Measurements from ENCODE around the gene PCDH15. TPM values are rescaled to one million over a fixed set of nuclear protein-coding genes. Genes with fewer than 3 reads are reported as not detected.

PCDH15 gene
- total and polyA plus RNA-seq, 2 of the 8 experiments (the other 6 are each of a cell fraction or from before 2014, with no cell fraction given): 0.11 TPM; not detected in 1

DNA sequence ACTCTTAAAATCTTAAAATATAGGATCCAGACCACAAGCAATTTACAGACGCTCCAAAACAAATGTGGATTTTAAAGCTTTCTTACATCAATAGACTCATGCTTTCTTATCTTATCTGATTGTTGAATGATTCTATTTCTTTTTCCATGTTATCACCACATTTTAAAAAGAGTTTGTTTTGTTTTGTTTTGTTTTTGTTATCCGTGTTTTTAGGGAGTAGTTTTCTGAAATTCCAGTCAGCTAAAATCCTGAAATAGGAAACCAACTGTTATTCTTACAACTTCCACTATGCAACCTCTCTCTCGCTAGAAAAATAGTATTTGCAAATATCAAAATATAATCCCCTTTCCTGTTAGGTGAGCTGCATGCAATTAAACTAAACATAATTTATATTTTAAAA lies 251.0 kb downstream of the PCDH15 start:
- H2BK20ac ChIP-seq (ENCODE audit: low read length): no peak overlapping the region
- H3K4me3 ChIP-seq (ENCODE audit: extremely low read depth in 1 of 4, insufficient read depth in 2 of 4, low read depth in 3 of 4, low read length in 4 of 4): no peak overlapping the region
- H2BK12ac ChIP-seq (ENCODE audit: low read depth, low read length): no peak overlapping the region
- no peaks in the 10 kb centered on the region for H3K79me2 ChIP-seq (ENCODE audit: control insufficient read depth in 1 of 2, insufficient read depth in 2 of 2, low read length in 2 of 2)
- TF ChIP-seq SP2 (IDR thresholded peaks at IDR 0.05; ENCODE audit: low read length) (no peak), ASH2L (IDR thresholded peaks at IDR 0.05; ENCODE audit: low read length) (no peak), POLR2AphosphoS5 (IDR thresholded peaks at IDR 0.05; ENCODE audit: low read depth, low read length) (no peak), SIN3A (conservative IDR thresholded peaks at IDR 0.05 in 1 of 2, IDR thresholded peaks at IDR 0.05 in 1 of 2; ENCODE audit: low read depth in 1 of 2, low read length in 2 of 2) (no peak), SUZ12 (IDR thresholded peaks at IDR 0.05; ENCODE audit: low read length) (no peak), SIX5 (IDR thresholded peaks at IDR 0.05; ENCODE audit: low read depth, low read length) (no peak), GABPA (IDR thresholded peaks at IDR 0.05; ENCODE audit: borderline replicate concordance, insufficient read depth, low read length) (no peak), TCF12 (IDR thresholded peaks at IDR 0.05; ENCODE audit: low read depth, low read length) (no peak), CREB1 (IDR thresholded peaks at IDR 0.05) (no peak), RAD21 (IDR thresholded peaks at IDR 0.05 in 1 of 2, conservative IDR thresholded peaks at IDR 0.05 in 1 of 2; ENCODE audit: low read depth in 2 of 2, low read length in 2 of 2) (no peak), HDAC2 (IDR thresholded peaks at IDR 0.05; ENCODE audit: borderline replicate concordance in 1 of 2, low read depth in 2 of 2, low read length in 2 of 2) (no peak), KDM4A (IDR thresholded peaks at IDR 0.05; ENCODE audit: low read depth, low read length, severe bottlenecking) (no peak)
- H4K8ac ChIP-seq (ENCODE audit: extremely low read depth, insufficient read depth, low read length): no peak overlapping the region
- no peak overlapping the region for H2AK5ac ChIP-seq (ENCODE audit: low read depth, low read length)
- H4K5ac ChIP-seq (ENCODE audit: insufficient read length, low read depth, low read length): no peak overlapping the region
- no peak overlapping the region for H2BK5ac ChIP-seq (ENCODE audit: low read depth, low read length)
- no peaks in the 10 kb centered on the region for H3K79me1 ChIP-seq (ENCODE audit: low read depth, low read length)
- H3K14ac ChIP-seq (ENCODE audit: insufficient read length): no peak overlapping the region
- FAIRE-seq (no peak), DNase-seq (ENCODE audit: low read depth in 1 of 2, low spot score in 2 of 2) (no peak)
- no peak overlapping the region for H3K4ac ChIP-seq (replicated peaks; ENCODE audit: insufficient read length, low read depth, low read length)
- H3K36me3 ChIP-seq (ENCODE audit: control insufficient read depth in 2 of 4, insufficient read depth in 4 of 4, low read length in 3 of 4): no peaks in the 10 kb centered on the region
- no peaks in the 10 kb centered on the region for H3K9me3 ChIP-seq (ENCODE audit: insufficient read depth in 2 of 2, low read depth in 1 of 2, low read length in 1 of 2)
- no peak overlapping the region for H3K27ac ChIP-seq (ENCODE audit: low read depth, low read length)
- no peak overlapping the region for H3K56ac ChIP-seq (replicated peaks; ENCODE audit: insufficient read length, low read depth, low read length)
- H3K4me1 ChIP-seq (replicated peaks in 1 of 4; ENCODE audit: control insufficient read depth in 3 of 4, insufficient read depth in 4 of 4, low read length in 3 of 4): no peaks in the 10 kb centered on the region
- no peak overlapping the region for H2AFZ ChIP-seq (ENCODE audit: low read length)
- POLR2A ChIA-PET (ENCODE audit: partially characterized antibody): no interaction called here
- H3K23me2 ChIP-seq (ENCODE audit: low read depth, low read length): no peaks in the 10 kb centered on the region
- H2BK15ac ChIP-seq (ENCODE audit: low read length): no peak overlapping the region
- no peak overlapping the region for H4K91ac ChIP-seq (replicated peaks; ENCODE audit: insufficient read length, low read length)
- no peak overlapping the region for H3K4me2 ChIP-seq (ENCODE audit: insufficient read depth in 1 of 2, low read depth in 2 of 2, low read length in 2 of 2)
- no peak overlapping the region for H3K23ac ChIP-seq (ENCODE audit: insufficient read length)
- no peaks in the 10 kb centered on the region for H3K27me3 ChIP-seq (replicated peaks in 1 of 4; ENCODE audit: control insufficient read depth in 3 of 4, extremely low read depth in 1 of 4, insufficient read depth in 3 of 4, low read length in 3 of 4)
- H3K18ac ChIP-seq (ENCODE audit: extremely low read depth, low read length): no peak overlapping the region
- WGBS, 2 experiments (ENCODE audit: extremely low coverage in 1 of 2, insufficient coverage in 1 of 2, insufficient read length in 1 of 2, insufficient replicate concordance in 2 of 2, low coverage in 1 of 2, low lambda C conversion rate in 2 of 2, missing lambda C conversion rate in 1 of 2): 77% methylated on average over 3 of the region's 3 CpGs; no CpG with 5 or more reads in 1 of the 2 experiments
- no peaks in the 10 kb centered on the region for H4K20me1 ChIP-seq (replicated peaks in 1 of 2; ENCODE audit: control insufficient read depth in 1 of 2, insufficient read depth in 2 of 2, low read length in 2 of 2)
- CTCF ChIA-PET (ENCODE audit: partially characterized antibody): no interaction called here
- no peak overlapping the region for H3K9ac ChIP-seq (replicated peaks in 1 of 4; ENCODE audit: extremely low read depth in 1 of 4, low read depth in 3 of 4, low read length in 3 of 4)
- no peak overlapping the region for H2BK120ac ChIP-seq (replicated peaks; ENCODE audit: low read depth, low read length)
